HCT116 (cell line): ENCODE data around the gene TCP11L2. TPM values are rescaled to one million over a fixed set of nuclear protein-coding genes. Genes with fewer than 3 reads are reported as not detected.

Experiments
- ATAC-seq: fragments of 200-7000 bp; cut with Tn5 transposase; 2 replicates; pipeline ENCODE4 v1.9.1; 2020; ENCODE audit warnings: mild to moderate bottlenecking, moderate library complexity
- BruUV-seq: library from RNA; stranded (reverse); fragments of 400-500 nt; replicated peaks from 2 replicates; lab custom pipeline; 2021; lab: Mats Ljungman, UMichigan
- CTCF ChIA-PET: fragments of 300-600 bp; sonication (Branson Sonifier 250); formaldehyde crosslinking; loops from one replicate; lab custom pipeline; 2021; ENCODE audit warnings: antibody characterized with exemption; lab: Charles Lee
- POLR2A ChIA-PET: fragments of 300-600, 350-600 bp; sonication (Branson Sonifier 250); formaldehyde crosslinking; loops from one replicate; lab custom pipeline; 2021; ENCODE audit warnings: antibody characterized with exemption; lab: Charles Lee
- RAD21 ChIA-PET, 2 experiments: fragments of 300-600 bp; sonication (Branson Sonifier 250); formaldehyde crosslinking; loops; one replicate each; lab custom pipeline; 2023; ENCODE audit warnings: low total read pairs in 2 of 2; ENCODE audit not compliant: uncharacterized antibody in 2 of 2, unreplicated experiment in 2 of 2, low non-redundant PET in 1 of 2; lab: Charles Lee
- DNase-seq: peaks from one replicate; pipeline ENCODE4 v3.0.0-alpha.2; 2010; ENCODE audit warnings: low read depth, low spot score
- H2AFZ ChIP-seq: fragments of 200-600 bp; shearing (Covaris generic), sonication (generic); 2 replicates; pipeline ENCODE4 v1.6.1; 2017; ENCODE audit warnings: low read depth, mixed run types, mixed read lengths, antibody characterized with exemption, low read length; ENCODE audit not compliant: poor library complexity, severe bottlenecking
- H3K27ac ChIP-seq: 2 replicates; pipeline ENCODE4 v1.5.1; 2012; ENCODE audit warnings: low read depth, low read length
- H3K27me3 ChIP-seq: fragments of 200-600 bp; sonication (generic); 2 replicates; pipeline ENCODE4 v1.6.1; 2016; ENCODE audit warnings: mixed run types, low read length, mixed read lengths; ENCODE audit not compliant: insufficient read depth
- H3K36me3 ChIP-seq, 2 experiments: fragments of 200-500 bp in 1 of 2; fragments of 200-600 bp in 1 of 2; sonication (Bioruptor generic) in 1 of 2; sonication (generic) in 1 of 2; 2 replicates each; pipeline versions ENCODE4 v1.5.1 to v1.6.1; 2014 to 2016; ENCODE audit warnings: low read length in 2 of 2, inconsistent platforms in 1 of 2, mixed read lengths in 1 of 2, mixed run types in 1 of 2; ENCODE audit not compliant: insufficient read depth in 2 of 2, control insufficient read depth in 1 of 2
- H3K4me1 ChIP-seq, 2 experiments: fragments of 200-600 bp in 1 of 2; sonication (generic) in 1 of 2; 2 replicates each; pipeline versions ENCODE4 v1.5.1 to v1.6.1; 2012 to 2017; ENCODE audit warnings: low read length in 2 of 2, inconsistent platforms in 1 of 2, mild to moderate bottlenecking in 1 of 2, mixed read lengths in 1 of 2, mixed run types in 1 of 2, moderate library complexity in 1 of 2; ENCODE audit not compliant: insufficient read depth in 2 of 2, control insufficient read depth in 1 of 2
- H3K4me2 ChIP-seq: fragments of 200-600 bp; sonication (generic); 2 replicates; pipeline ENCODE4 v1.6.1; 2017; ENCODE audit warnings: mixed run types, low read length, mixed read lengths
- H3K4me3 ChIP-seq, 2 experiments: fragments of 200-600 bp in 1 of 2; sonication (generic) in 1 of 2; replicated peaks in 1 of 2; 2 replicates each; pipeline ENCODE4 v1.5.1; 2011 to 2016; ENCODE audit warnings: low read length in 2 of 2, control low read depth in 1 of 2, low read depth in 1 of 2, mild to moderate bottlenecking in 1 of 2, mixed read lengths in 1 of 2, mixed run types in 1 of 2
- H3K79me2 ChIP-seq: fragments of 200-600 bp; sonication (generic); 2 replicates; pipeline ENCODE4 v1.6.1; 2017; ENCODE audit warnings: mild to moderate bottlenecking, mixed run types, low read length, moderate library complexity, mixed read lengths; ENCODE audit not compliant: insufficient read depth
- H3K9ac ChIP-seq: fragments of 200-600 bp; sonication (generic); 2 replicates; pipeline ENCODE4 v1.6.1; 2016; ENCODE audit warnings: low read length, mixed read lengths
- H3K9me2 ChIP-seq: fragments of 200-600 bp; sonication (generic), shearing (Covaris generic); 2 replicates; pipeline ENCODE4 v1.6.1; 2017; ENCODE audit warnings: mixed run types, mild to moderate bottlenecking, moderate library complexity; ENCODE audit not compliant: insufficient read depth
- H3K9me3 ChIP-seq, 2 experiments: fragments of 200-500 bp in 1 of 2; fragments of 200-600 bp in 1 of 2; sonication (Bioruptor generic) in 1 of 2; sonication (generic) in 1 of 2; 2 replicates each; pipeline ENCODE4 v1.6.1; 2014 to 2017; ENCODE audit warnings: low read length in 2 of 2, mixed read lengths in 2 of 2, inconsistent platforms in 1 of 2, low read depth in 1 of 2, mild to moderate bottlenecking in 1 of 2, mixed run types in 1 of 2, moderate library complexity in 1 of 2; ENCODE audit not compliant: control insufficient read depth in 1 of 2, insufficient read depth in 1 of 2
- H4K20me1 ChIP-seq: fragments of 200-600 bp; sonication (generic), shearing (Covaris generic); 2 replicates; pipeline ENCODE4 v1.6.1; 2017; ENCODE audit warnings: mixed run types, mild to moderate bottlenecking, moderate library complexity; ENCODE audit not compliant: insufficient read depth
- EZH2 ChIP-seq: fragments of 200-600 bp; sonication (generic); IDR thresholded peaks from 2 replicates; pipeline ENCODE4 v1.6.1; 2017; ENCODE audit warnings: antibody characterized with exemption, mixed run types
- POLR2AphosphoS5 ChIP-seq: IDR thresholded peaks from 2 replicates; pipeline ENCODE4 v1.6.1; 2011; ENCODE audit warnings: mild to moderate bottlenecking, low read depth, low read length, moderate library complexity
- REST ChIP-seq: IDR thresholded peaks from 2 replicates; pipeline ENCODE4 v1.6.1; 2012; ENCODE audit warnings: low read depth
- ZNF274 ChIP-seq: fragments of 200-500 bp; sonication (Bioruptor generic); IDR thresholded peaks from 2 replicates; pipeline ENCODE4 v1.6.1; 2014; ENCODE audit warnings: mild to moderate bottlenecking, low read depth, low read length, inconsistent platforms
- intact Hi-C: fragments of 100-400 bp; cut with micrococcal nuclease; formaldehyde crosslinking; loops from 2 replicates; pipeline ENCODE4 v1.10.0; 2022
- total RNA-seq: library from RNA; stranded (reverse); gene quantifications from one replicate; pipeline ENCODE4 v1.2.1, GENCODE V29; 2021; ENCODE audit not compliant: unreplicated experiment

TCP11L2 gene
- total RNA-seq, 1 experiment from 2014 or later: 14.4 TPM

- H3K4me1 ChIP-seq: peaks cover 10 to 12% of the 10 kb centered on the region in 2 experiments
- no peaks in the 10 kb centered on the region for H3K36me3 ChIP-seq
- H3K79me2 ChIP-seq: no peaks in the 10 kb centered on the region
- no peaks in the 10 kb centered on the region for H4K20me1 ChIP-seq
- no peaks in the 10 kb centered on the region for H3K9me3 ChIP-seq
- no peak overlapping the region for H3K27ac ChIP-seq
- intact Hi-C loops: no loop called here
- BruUV-seq: no TSS peak
- ChIA-PET CTCF (no interaction called here), POLR2A (no interaction called here), RAD21 (no interaction called here)
- H3K27me3 ChIP-seq: no peaks in the 10 kb centered on the region
- H3K9me2 ChIP-seq: no peaks in the 10 kb centered on the region
- DNase-seq: no peak
- H3K9ac ChIP-seq: no peak overlapping the region
- peak overlapping the region; percentile 55 for H3K4me2 ChIP-seq
- ATAC-seq: peak; percentile 50
- no peak overlapping the region for H2AFZ ChIP-seq
- H3K4me3 ChIP-seq: peak overlapping the region in 1 of 2 experiments; percentile 25; a peak in 2 of 4 replicates
- no peak for TF ChIP-seq ZNF274
- no peak for TF ChIP-seq EZH2
- TF ChIP-seq POLR2AphosphoS5: no peak
- TF ChIP-seq REST: no peak
Observed at GRCh38 chr12:106342397-106343213, 40.1 kb downstream of the TCP11L2 start.
